ENCODE results near the gene CSTPP1. TPM values are rescaled to one million over a fixed set of nuclear protein-coding genes. Genes with fewer than 3 reads are reported as not detected.

The CSTPP1 gene
- total RNA-seq, 4 donors from 2014 or later, result 19.1 to 27.0 (median 21.8) TPM

GRCh38 chr11:46978005-46978491, 41.5 kb downstream of the CSTPP1 start:
- Histone ChIP-seq H3K27ac (no peak overlapping the region), H3K36me3 (no peaks in the 10 kb centered on the region), H3K9me3 (no peaks in the 10 kb centered on the region), H3K27me3 (no peaks in the 10 kb centered on the region), H3K4me3 (no peak overlapping the region), H3K4me1 (peaks cover 0 to 6% (median 0%) of the 10 kb centered on the region in 3 donors)
- no peak for TF ChIP-seq POLR2A (IDR thresholded peaks at IDR 0.05)
- no peak for TF ChIP-seq EP300 (IDR thresholded peaks at IDR 0.05)
- no peak for TF ChIP-seq POLR2AphosphoS5 (IDR thresholded peaks at IDR 0.05)
- TF ChIP-seq CTCF (IDR thresholded peaks at IDR 0.05), result no peak
- 83 to 90% methylated on average over 1 of the region's 1 CpG for WGBS, 2 donors (ENCODE audit: low coverage in 1 of 2)
- no peak for ATAC-seq

GRCh38 chr11:46979358-46979757, 42.8 kb downstream of the CSTPP1 start:
- TF ChIP-seq CTCF (IDR thresholded peaks at IDR 0.05) (no peak), POLR2A (IDR thresholded peaks at IDR 0.05) (no peak), EP300 (IDR thresholded peaks at IDR 0.05) (no peak), POLR2AphosphoS5 (IDR thresholded peaks at IDR 0.05) (no peak)
- Histone ChIP-seq H3K4me1 (peaks cover 0 to 13% (median 0%) of the 10 kb centered on the region in 3 donors), H3K27me3 (no peaks in the 10 kb centered on the region), H3K4me3 (no peak overlapping the region), H3K36me3 (no peaks in the 10 kb centered on the region), H3K9me3 (no peaks in the 10 kb centered on the region), H3K27ac (no peak overlapping the region)
- no peak for ATAC-seq
- 83 to 85% methylated on average over 3 to 5 of the region's 5 CpGs for WGBS, 2 donors (ENCODE audit: low coverage in 1 of 2)

GRCh38 chr11:46981436-46981835, 44.9 kb downstream of the CSTPP1 start:
- TF ChIP-seq EP300 (IDR thresholded peaks at IDR 0.05), result no peak
- no peak for TF ChIP-seq CTCF (IDR thresholded peaks at IDR 0.05)
- no peak for TF ChIP-seq POLR2AphosphoS5 (IDR thresholded peaks at IDR 0.05)
- TF ChIP-seq POLR2A (IDR thresholded peaks at IDR 0.05), result no peak
- 84 to 96% methylated on average over 3 of the region's 3 CpGs for WGBS, 2 donors (ENCODE audit: low coverage in 1 of 2)

GRCh38 chr11:46982797-46983452, 46.4 kb downstream of the CSTPP1 start:
- H3K27me3 ChIP-seq, result no peaks in the 10 kb centered on the region
- ATAC-seq, result no peak
- no peaks in the 10 kb centered on the region for H3K9me3 ChIP-seq
- TF ChIP-seq POLR2A (IDR thresholded peaks at IDR 0.05) (no peak), CTCF (IDR thresholded peaks at IDR 0.05) (no peak), EP300 (IDR thresholded peaks at IDR 0.05) (no peak), POLR2AphosphoS5 (IDR thresholded peaks at IDR 0.05) (no peak)
- peaks cover 0 to 9% (median 0%) of the 10 kb centered on the region in 3 donors for H3K4me1 ChIP-seq
- H3K36me3 ChIP-seq, result peaks cover 0 to 8% of the 10 kb centered on the region in 2 donors
- no peak overlapping the region for H3K4me3 ChIP-seq
- no peak overlapping the region for H3K27ac ChIP-seq
- WGBS, 2 donors (ENCODE audit: low coverage in 1 of 2), result 95% methylated on average over 2 of the region's 2 CpGs

More at GRCh38 chr11:46981436-46981835, 44.9 kb downstream of the CSTPP1 start:
- H3K36me3 ChIP-seq, result no peaks in the 10 kb centered on the region
- H3K27ac ChIP-seq, result no peak overlapping the region
- no peak for ATAC-seq
- H3K4me3 ChIP-seq, result no peak overlapping the region
- H3K9me3 ChIP-seq, result no peaks in the 10 kb centered on the region
- H3K4me1 ChIP-seq, result peaks cover 0 to 15% (median 0%) of the 10 kb centered on the region in 3 donors
- H3K27me3 ChIP-seq, result no peaks in the 10 kb centered on the region

GRCh38 chr11:46983598-46983997, 47.0 kb downstream of the CSTPP1 start:
- TF ChIP-seq CTCF (IDR thresholded peaks at IDR 0.05) (no peak), POLR2AphosphoS5 (IDR thresholded peaks at IDR 0.05) (no peak), POLR2A (IDR thresholded peaks at IDR 0.05) (no peak), EP300 (IDR thresholded peaks at IDR 0.05) (no peak)
- peaks cover 0 to 11% of the 10 kb centered on the region in 2 donors for H3K36me3 ChIP-seq
- WGBS, 2 donors (ENCODE audit: low coverage in 1 of 2), result 80 to 95% methylated on average over 6 of the region's 6 CpGs

More at GRCh38 chr11:46983598-46983997, 47.0 kb downstream of the CSTPP1 start:
- ATAC-seq, result no peak
- Histone ChIP-seq H3K9me3 (no peaks in the 10 kb centered on the region), H3K27me3 (no peaks in the 10 kb centered on the region), H3K27ac (no peak overlapping the region), H3K4me1 (peaks cover 0 to 9% (median 0%) of the 10 kb centered on the region in 3 donors), H3K4me3 (no peak overlapping the region)

Measured in gastroesophageal sphincter (tissue), 4 donors.